GM19452 (cell line): Measurements from ENCODE around the gene AP3S2.

Source experiments
- ATAC-seq: cut with Tn5 transposase; IDR thresholded peaks from one replicate; pipeline ENCODE4 v1.9.1; 2021; ENCODE audit not compliant: unreplicated experiment

The AP3S2 gene

GRCh38 chr15:89820666-89821611 is 72.9 kb downstream of the AP3S2 start:
- no peak for ATAC-seq

- ATAC-seq = no peak
Observed at GRCh38 chr15:89818287-89818686, 75.5 kb downstream of the AP3S2 start.

- no peak for ATAC-seq
Observed at GRCh38 chr15:89817701-89818280, 76.0 kb downstream of the AP3S2 start.

GRCh38 chr15:89815769-89816168 is 78.0 kb downstream of the AP3S2 start:
- no peak for ATAC-seq

GRCh38 chr15:89814112-89814742 is 79.6 kb downstream of the AP3S2 start:
- ATAC-seq = no peak

- ATAC-seq = no peak
Observed at GRCh38 chr15:89813381-89814111, 80.2 kb downstream of the AP3S2 start.

- ATAC-seq = no peak
Observed at GRCh38 chr15:89812847-89813320, 80.9 kb downstream of the AP3S2 start.

- ATAC-seq = no peak
Observed at GRCh38 chr15:89812011-89812846, 81.6 kb downstream of the AP3S2 start.

- ATAC-seq = no peak
Observed at GRCh38 chr15:89810837-89811236, 83.0 kb downstream of the AP3S2 start.

- no peak for ATAC-seq
Observed at GRCh38 chr15:89809787-89810148, 84.0 kb downstream of the AP3S2 start.

GRCh38 chr15:89809093-89809786 is 84.6 kb downstream of the AP3S2 start:
- ATAC-seq = no peak

- no peak for ATAC-seq
Observed at GRCh38 chr15:89808160-89808870, 85.5 kb downstream of the AP3S2 start.

- no peak for ATAC-seq
Observed at GRCh38 chr15:89807689-89808088, 86.1 kb downstream of the AP3S2 start.

- no peak for ATAC-seq
Observed at GRCh38 chr15:89806559-89807550, 86.9 kb downstream of the AP3S2 start.

- ATAC-seq = no peak
Observed at GRCh38 chr15:89806210-89806558, 87.6 kb downstream of the AP3S2 start.

GRCh38 chr15:89805241-89806209 is 88.3 kb downstream of the AP3S2 start:
- ATAC-seq = no peak
